Muscle of back (tissue), 11 donors: ENCODE measurements around the gene RAPGEF1. TPM values are rescaled to one million over a fixed set of nuclear protein-coding genes. Genes with fewer than 3 reads are reported as not detected.

Experiments
- DNase-seq, 3 donors: peaks; one replicate each; pipeline versions ENCODE4 v3.0.0 to v3.0.0-alpha.2; 2013
- polyA plus RNA-seq, 10 donors: library from polyadenylated mRNA; unstranded; fragments of 120-200 nt; gene quantifications; one replicate each; pipeline ENCODE4 v1.2.1, GENCODE V29; 2013; ENCODE audit not compliant: insufficient read length in 10 of 10

The RAPGEF1 gene
- polyA plus RNA-seq, 10 donors, result 72.1 to 97.6 (median 81.1) TPM

- DNase-seq, result no peak
Observed at GRCh38 chr9:131732061-131732526, 7.8 kb downstream of the RAPGEF1 start.

- no peak for DNase-seq
Observed at GRCh38 chr9:131731644-131732043, 8.2 kb downstream of the RAPGEF1 start.

GRCh38 chr9:131731237-131731636 lies 8.6 kb downstream of the RAPGEF1 start:
- DNase-seq, result no peak

GRCh38 chr9:131728961-131729360 lies 10.9 kb downstream of the RAPGEF1 start:
- no peak for DNase-seq

- DNase-seq, result no peak
Observed at GRCh38 chr9:131728546-131728910, 11.3 kb downstream of the RAPGEF1 start.

GRCh38 chr9:131727795-131728545 lies 11.9 kb downstream of the RAPGEF1 start:
- DNase-seq, result no peak

- no peak for DNase-seq
Observed at GRCh38 chr9:131727184-131727759, 12.6 kb downstream of the RAPGEF1 start.

GRCh38 chr9:131724683-131725082 lies 15.2 kb downstream of the RAPGEF1 start:
- DNase-seq, result no peak

- no peak for DNase-seq
Observed at GRCh38 chr9:131723632-131724031, 16.2 kb downstream of the RAPGEF1 start.

- DNase-seq, result no peak
Observed at GRCh38 chr9:131722255-131722654, 17.6 kb downstream of the RAPGEF1 start.

- DNase-seq, result no peak
Observed at GRCh38 chr9:131721076-131721475, 18.8 kb downstream of the RAPGEF1 start.

GRCh38 chr9:131720330-131720729 lies 19.5 kb downstream of the RAPGEF1 start:
- no peak for DNase-seq

- no peak for DNase-seq
Observed at GRCh38 chr9:131719262-131719908, 20.5 kb downstream of the RAPGEF1 start.

GRCh38 chr9:131717719-131718460 lies 22.0 kb downstream of the RAPGEF1 start:
- no peak for DNase-seq

GRCh38 chr9:131715906-131716305 lies 24.0 kb downstream of the RAPGEF1 start:
- DNase-seq, result no peak

GRCh38 chr9:131714821-131715220 lies 25.1 kb downstream of the RAPGEF1 start:
- DNase-seq, result no peak

GRCh38 chr9:131714161-131714646 lies 25.7 kb downstream of the RAPGEF1 start:
- no peak for DNase-seq

- DNase-seq, result no peak
Observed at GRCh38 chr9:131713016-131713415, 26.9 kb downstream of the RAPGEF1 start.

GRCh38 chr9:131712151-131712716 lies 27.6 kb downstream of the RAPGEF1 start:
- no peak for DNase-seq

GRCh38 chr9:131709771-131710431 lies 30.0 kb downstream of the RAPGEF1 start:
- no peak for DNase-seq
